ENCODE results near the gene TBC1D24.

- no peak for TF ChIP-seq CTCF (IDR thresholded peaks at IDR 0.05)
- TF ChIP-seq ZFX (IDR thresholded peaks at IDR 0.05; ENCODE audit: borderline replicate concordance), result no peak
Measured at GRCh38 chr16:2474877-2475412, at the start of gene TBC1D24.

Data from 22Rv1 (cell line).